GM18502 (cell line): ENCODE measurements around the gene CLPTM1L.
"Not testable (repeated sequence)": the region's sequence is repeated elsewhere in the genome, so short reads cannot be mapped to it uniquely, and the experiment has no call there.

Experiments used
- ATAC-seq: cut with Tn5 transposase; IDR thresholded peaks from one replicate; pipeline ENCODE4 v1.9.1; 2021; ENCODE audit warnings: mild to moderate bottlenecking; ENCODE audit not compliant: unreplicated experiment, poor library complexity

Gene CLPTM1L

GRCh38 chr5:1381370-1382247 lies 36.7 kb upstream of the CLPTM1L start:
- no peak for ATAC-seq

- ATAC-seq, result no peak
These were observed 36.0 kb upstream of the CLPTM1L start for GRCh38 chr5:1380910-1381309.

- peak; percentile 85 for ATAC-seq
These were observed 35.3 kb upstream of the CLPTM1L start for GRCh38 chr5:1380011-1380817.

GRCh38 chr5:1378866-1379659 lies 34.2 kb upstream of the CLPTM1L start:
- no peak for ATAC-seq

GRCh38 chr5:1378096-1378495 lies 33.2 kb upstream of the CLPTM1L start:
- ATAC-seq, result no peak

- ATAC-seq, result no peak
These were observed 32.1 kb upstream of the CLPTM1L start for GRCh38 chr5:1376981-1377380.

GRCh38 chr5:1375871-1376810 lies 31.2 kb upstream of the CLPTM1L start:
- no peak for ATAC-seq

- no peak for ATAC-seq
These were observed 29.8 kb upstream of the CLPTM1L start for GRCh38 chr5:1374679-1375055.

GRCh38 chr5:1374030-1374678 lies 29.3 kb upstream of the CLPTM1L start:
- no peak for ATAC-seq

- ATAC-seq, result not testable (repeated sequence)
These were observed 27.1 kb upstream of the CLPTM1L start for GRCh38 chr5:1371972-1372342.

- no peak for ATAC-seq
These were observed 26.5 kb upstream of the CLPTM1L start for GRCh38 chr5:1371218-1371971.

GRCh38 chr5:1370006-1370405 lies 25.1 kb upstream of the CLPTM1L start:
- no peak for ATAC-seq

GRCh38 chr5:1368756-1369155 lies 23.9 kb upstream of the CLPTM1L start:
- ATAC-seq, result no peak

- no peak for ATAC-seq
These were observed 23.3 kb upstream of the CLPTM1L start for GRCh38 chr5:1368236-1368635.

GRCh38 chr5:1367149-1367548 lies 22.2 kb upstream of the CLPTM1L start:
- ATAC-seq, result no peak

GRCh38 chr5:1366514-1366913 lies 21.6 kb upstream of the CLPTM1L start:
- no peak for ATAC-seq

GRCh38 chr5:1364211-1364610 lies 19.3 kb upstream of the CLPTM1L start:
- no peak for ATAC-seq

- no peak for ATAC-seq
These were observed 18.7 kb upstream of the CLPTM1L start for GRCh38 chr5:1363581-1363980.
